Adipose tissue (tissue), 3 donors: ENCODE measurements around the gene GALNT4. TPM values are rescaled to one million over a fixed set of nuclear protein-coding genes. Genes with fewer than 3 reads are reported as not detected.

Source experiments
- H3K27ac ChIP-seq: one replicate; pipeline ENCODE4 v1.5.1; 2013; ENCODE audit warnings: low read depth, low read length
- WGBS, 3 donors: extraction: QIAGEN DNeasy Blood & Tissue Kit; methylation state at CpG; one replicate each; pipeline ENCODE4 v1.1.7; 2013; 5-methylcytosine and 5-hydroxymethylcytosine counted together
- polyA plus RNA-seq, 3 donors: library from polyadenylated mRNA; stranded (reverse); fragments of 200-250 nt; gene quantifications; one replicate each; pipeline ENCODE4 v1.2.3, GENCODE V29; 2013
- donor health status: healthy with polysubstance abuse.
- donor health status: Bipolar disorder and iron deficiency.
- donor health status: healthy.

Gene GALNT4
- polyA plus RNA-seq, 3 donors: 2.0 to 2.6 (median 2.3) TPM

DNA sequence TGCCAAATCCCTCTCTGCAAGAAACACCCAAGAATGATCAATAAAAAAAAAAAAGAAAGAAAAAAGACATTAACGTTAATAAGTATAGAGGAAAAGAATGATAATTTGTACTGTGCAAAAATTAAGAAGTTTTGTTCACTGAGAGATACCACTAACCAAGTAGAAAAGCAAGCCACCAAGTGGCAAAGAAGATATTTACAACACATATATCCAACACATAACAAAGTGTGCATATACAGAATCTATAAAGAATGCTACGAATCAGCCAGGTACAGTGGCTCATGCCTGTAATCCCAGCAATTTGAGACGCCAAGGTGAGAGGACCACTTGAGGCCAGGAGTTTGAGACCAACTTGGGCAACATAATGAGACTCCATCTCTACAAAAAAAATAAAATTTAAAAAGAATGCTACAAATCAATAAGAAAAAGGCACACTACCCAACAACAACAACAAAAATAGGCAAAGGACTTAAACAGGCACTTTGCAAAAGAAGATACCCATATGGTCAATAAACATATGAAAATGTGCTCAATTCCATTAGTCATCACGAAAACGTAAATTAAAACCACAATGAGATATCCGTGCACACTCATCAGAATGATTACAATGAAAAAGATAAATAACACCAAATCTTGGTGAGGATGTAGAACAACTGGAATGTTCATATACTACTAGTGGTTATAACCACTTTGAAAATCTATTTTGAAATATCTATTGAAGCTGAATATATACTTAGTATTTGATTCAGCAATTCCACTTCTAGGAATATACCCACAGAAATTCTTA is 19.8 kb downstream of the GALNT4 start:
- 91 to 94% (median 93%) methylated on average over 6 of the region's 6 CpGs for WGBS, 3 donors
- no peak overlapping the region for H3K27ac ChIP-seq

GRCh38 chr12:89501793-89502192 is 22.8 kb downstream of the GALNT4 start:
- H3K27ac ChIP-seq: no peak overlapping the region

DNA sequence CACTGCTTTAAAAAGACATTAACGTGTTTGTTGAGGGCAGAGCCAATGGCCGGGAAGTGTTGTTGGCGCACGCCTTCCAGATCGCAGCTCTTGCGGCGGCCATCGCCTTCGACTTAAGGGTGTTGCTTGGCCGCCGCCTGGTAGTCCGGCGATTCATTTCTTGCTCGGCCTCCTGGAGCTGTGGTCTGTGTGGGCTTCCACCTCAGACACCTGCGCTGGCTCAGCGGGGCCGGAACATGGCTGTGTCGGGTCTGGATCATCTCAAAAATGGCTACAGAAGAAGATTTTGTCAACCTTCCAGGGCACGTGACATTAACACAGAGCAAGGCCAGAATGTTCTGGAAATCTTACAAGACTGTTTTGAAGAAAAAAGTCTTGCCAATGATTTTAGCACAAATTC is 24.7 kb downstream of the GALNT4 start:
- 96 to 98% (median 97%) methylated on average over 19 of the region's 19 CpGs for WGBS, 3 donors
- no peak overlapping the region for H3K27ac ChIP-seq

GRCh38 chr12:89497467-89497866 is 27.1 kb downstream of the GALNT4 start:
- no peak overlapping the region for H3K27ac ChIP-seq
- WGBS, 3 donors: 79 to 84% (median 82%) methylated on average over 4 of the region's 4 CpGs

DNA sequence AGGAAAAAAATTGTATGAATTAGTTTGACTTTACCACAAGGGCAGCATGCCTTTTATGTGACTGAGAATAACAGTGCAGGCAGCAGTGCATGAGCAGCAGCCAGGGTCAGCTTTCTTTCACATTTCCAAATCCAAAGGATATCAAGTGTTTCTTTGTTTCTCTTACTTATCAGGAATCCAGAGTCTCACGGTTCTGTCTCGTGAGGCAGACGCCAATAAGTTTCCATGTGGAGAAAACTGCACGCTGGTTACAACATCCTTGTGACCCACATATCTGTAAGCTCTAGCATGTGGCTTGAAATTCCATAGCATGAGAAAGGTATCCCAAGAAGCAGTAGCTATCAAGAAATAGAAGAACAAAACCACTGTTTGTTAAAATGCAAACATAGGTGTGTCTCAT is 27.6 kb downstream of the GALNT4 start:
- no peak overlapping the region for H3K27ac ChIP-seq
- 58 to 87% (median 84%) methylated on average over 4 of the region's 4 CpGs for WGBS, 3 donors

GRCh38 chr12:89494411-89495231 is 30.0 kb downstream of the GALNT4 start:
- H3K27ac ChIP-seq: no peak overlapping the region
- 88 to 92% (median 91%) methylated on average over 9 of the region's 9 CpGs for whole genome bisulfite sequencing, 3 donors

DNA sequence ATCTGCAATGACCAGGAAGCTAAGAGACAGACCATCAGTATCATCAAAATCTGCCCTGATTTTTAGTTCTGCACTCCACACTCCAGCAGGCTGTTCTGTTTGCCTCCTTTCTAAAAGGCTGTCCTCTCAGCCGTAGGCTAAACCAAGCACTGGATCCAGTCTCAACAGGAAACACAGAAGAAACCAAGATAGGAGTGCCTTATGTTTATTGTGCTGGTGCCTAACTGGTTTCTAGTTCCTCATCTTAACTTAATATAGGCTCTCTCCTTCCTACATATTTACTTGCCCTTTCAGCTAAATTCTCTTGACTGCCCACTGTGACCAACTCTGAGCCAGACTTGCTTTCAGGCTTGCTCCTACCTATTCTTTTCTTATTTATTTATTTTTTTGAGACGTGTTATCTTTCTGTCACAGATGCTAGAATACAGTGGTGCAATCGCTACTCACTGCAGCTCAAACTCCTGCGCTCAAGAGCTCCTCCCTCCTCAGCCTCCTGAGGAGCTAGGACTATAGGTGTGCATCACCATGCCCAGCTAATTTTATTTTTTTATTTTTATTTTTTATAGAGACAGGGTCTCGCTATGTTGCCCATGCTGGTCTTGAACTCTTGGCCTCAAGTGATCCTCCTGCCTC is 30.8 kb downstream of the GALNT4 start:
- no peak overlapping the region for H3K27ac ChIP-seq
- WGBS, 3 donors: 85 to 90% (median 88%) methylated on average over 5 of the region's 5 CpGs

- 60 to 91% (median 68%) methylated on average over 5 of the region's 5 CpGs for WGBS, 3 donors
- no peak overlapping the region for H3K27ac ChIP-seq
Measured at GRCh38 chr12:89492883-89493282, 31.7 kb downstream of the GALNT4 start.

- H3K27ac ChIP-seq: no peak overlapping the region
- 95 to 100% (median 100%) methylated on average over 1 of the region's 1 CpG for WGBS, 3 donors
Measured at GRCh38 chr12:89490922-89491321, 33.7 kb downstream of the GALNT4 start.

GRCh38 chr12:89486264-89486663 is 38.3 kb downstream of the GALNT4 start:
- WGBS, 3 donors: 93 to 96% (median 94%) methylated on average over 2 of the region's 2 CpGs
- no peak overlapping the region for H3K27ac ChIP-seq

- no peak overlapping the region for H3K27ac ChIP-seq
- WGBS, 3 donors: 81 to 92% (median 89%) methylated on average over 1 of the region's 1 CpG
Measured at GRCh38 chr12:89484470-89484869, 40.1 kb downstream of the GALNT4 start.

DNA sequence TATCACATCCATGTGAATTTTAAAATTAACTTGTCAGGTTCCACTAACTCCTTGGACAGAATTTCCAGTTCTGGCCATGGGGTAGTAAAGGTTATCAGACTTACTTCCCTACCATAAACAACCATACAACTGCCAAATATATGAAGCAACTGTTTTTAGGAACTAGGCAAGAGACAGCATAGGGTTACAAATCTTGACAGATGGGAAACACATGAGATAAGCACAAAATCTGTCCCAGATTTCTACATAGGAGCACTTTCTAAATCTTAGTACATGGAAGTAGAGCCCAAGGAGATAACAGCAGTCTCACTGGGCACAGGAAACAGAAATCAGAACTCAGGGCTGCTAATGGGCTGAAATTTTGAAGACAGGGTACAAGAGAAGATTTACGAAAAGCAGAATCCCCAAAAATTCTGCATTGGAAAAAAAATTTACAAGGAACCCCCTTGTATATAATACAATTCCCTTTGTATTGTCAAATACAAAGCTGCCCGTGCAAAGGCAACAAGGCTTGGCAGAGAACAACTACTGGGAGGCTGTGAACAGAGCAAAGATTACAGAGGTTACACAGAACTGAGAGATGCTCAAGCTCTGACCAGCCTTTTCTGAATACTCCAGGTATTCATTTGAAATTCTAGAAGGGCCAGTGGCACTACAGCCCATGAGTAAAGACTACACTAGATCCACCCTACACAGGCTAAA is 43.2 kb downstream of the GALNT4 start:
- no peak overlapping the region for H3K27ac ChIP-seq
- WGBS, 3 donors: 83 to 93% (median 90%) methylated on average over 2 of the region's 2 CpGs

DNA sequence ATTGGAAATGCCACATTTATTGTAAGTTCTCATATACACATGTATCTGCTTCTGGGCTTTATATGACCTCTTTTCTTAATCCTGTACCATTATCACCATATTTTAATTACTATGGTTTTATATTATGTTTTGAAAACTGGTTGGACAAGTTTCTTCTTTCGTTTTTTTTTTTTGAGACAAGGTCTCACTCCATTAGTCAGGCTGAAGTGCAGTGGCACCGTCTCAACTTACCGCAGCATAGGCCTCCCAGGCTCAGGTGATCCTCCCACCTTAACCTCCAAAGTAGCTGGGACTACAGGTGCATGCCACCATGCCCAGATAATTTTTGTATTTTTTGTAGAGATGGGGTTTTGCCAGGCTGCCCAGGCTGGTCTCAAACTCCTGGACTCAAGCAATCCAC is 44.6 kb downstream of the GALNT4 start:
- 72 to 96% (median 96%) methylated on average over 3 of the region's 3 CpGs for WGBS, 3 donors
- no peak overlapping the region for H3K27ac ChIP-seq

- H3K27ac ChIP-seq: no peak overlapping the region
- 88 to 98% (median 95%) methylated on average over 8 of the region's 8 CpGs for WGBS, 3 donors
Measured at GRCh38 chr12:89477633-89478279, 46.8 kb downstream of the GALNT4 start.

- no peak overlapping the region for H3K27ac ChIP-seq
Measured at GRCh38 chr12:89476904-89477595, 47.5 kb downstream of the GALNT4 start.

DNA sequence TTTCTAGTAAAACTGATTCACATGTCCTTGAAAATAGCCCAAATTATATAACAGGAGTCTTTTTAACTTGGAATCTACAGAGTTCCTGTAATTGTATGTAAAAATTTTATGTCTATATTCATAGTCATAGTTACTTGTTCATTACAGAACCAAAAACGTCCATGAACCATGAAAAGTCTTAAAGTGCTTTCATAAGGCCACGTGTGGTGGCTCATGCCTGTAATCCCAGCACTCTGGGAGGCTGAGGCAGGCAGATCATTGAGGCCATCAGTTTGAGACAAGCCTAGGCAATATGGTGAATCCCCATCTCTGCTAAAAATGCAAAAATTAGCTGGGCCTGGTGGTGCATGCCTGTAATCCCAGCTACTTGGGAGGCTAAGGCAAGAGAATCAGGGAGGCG is 48.4 kb downstream of the GALNT4 start:
- WGBS, 3 donors: 89 to 90% (median 89%) methylated on average over 3 of the region's 3 CpGs
- no peak overlapping the region for H3K27ac ChIP-seq

More at GRCh38 chr12:89476904-89477595, 47.5 kb downstream of the GALNT4 start:
- 73 to 85% (median 83%) methylated on average over 4 of the region's 4 CpGs for WGBS, 3 donors

GRCh38 chr12:89475203-89475990 is 49.2 kb downstream of the GALNT4 start:
- 75 to 80% (median 77%) methylated on average over 6 of the region's 6 CpGs for WGBS, 3 donors
- no peak overlapping the region for H3K27ac ChIP-seq
